Measurements from ENCODE around the gene DIP2B. TPM values are rescaled to one million over a fixed set of nuclear protein-coding genes. Genes with fewer than 3 reads are reported as not detected.

Gene DIP2B, protein sequence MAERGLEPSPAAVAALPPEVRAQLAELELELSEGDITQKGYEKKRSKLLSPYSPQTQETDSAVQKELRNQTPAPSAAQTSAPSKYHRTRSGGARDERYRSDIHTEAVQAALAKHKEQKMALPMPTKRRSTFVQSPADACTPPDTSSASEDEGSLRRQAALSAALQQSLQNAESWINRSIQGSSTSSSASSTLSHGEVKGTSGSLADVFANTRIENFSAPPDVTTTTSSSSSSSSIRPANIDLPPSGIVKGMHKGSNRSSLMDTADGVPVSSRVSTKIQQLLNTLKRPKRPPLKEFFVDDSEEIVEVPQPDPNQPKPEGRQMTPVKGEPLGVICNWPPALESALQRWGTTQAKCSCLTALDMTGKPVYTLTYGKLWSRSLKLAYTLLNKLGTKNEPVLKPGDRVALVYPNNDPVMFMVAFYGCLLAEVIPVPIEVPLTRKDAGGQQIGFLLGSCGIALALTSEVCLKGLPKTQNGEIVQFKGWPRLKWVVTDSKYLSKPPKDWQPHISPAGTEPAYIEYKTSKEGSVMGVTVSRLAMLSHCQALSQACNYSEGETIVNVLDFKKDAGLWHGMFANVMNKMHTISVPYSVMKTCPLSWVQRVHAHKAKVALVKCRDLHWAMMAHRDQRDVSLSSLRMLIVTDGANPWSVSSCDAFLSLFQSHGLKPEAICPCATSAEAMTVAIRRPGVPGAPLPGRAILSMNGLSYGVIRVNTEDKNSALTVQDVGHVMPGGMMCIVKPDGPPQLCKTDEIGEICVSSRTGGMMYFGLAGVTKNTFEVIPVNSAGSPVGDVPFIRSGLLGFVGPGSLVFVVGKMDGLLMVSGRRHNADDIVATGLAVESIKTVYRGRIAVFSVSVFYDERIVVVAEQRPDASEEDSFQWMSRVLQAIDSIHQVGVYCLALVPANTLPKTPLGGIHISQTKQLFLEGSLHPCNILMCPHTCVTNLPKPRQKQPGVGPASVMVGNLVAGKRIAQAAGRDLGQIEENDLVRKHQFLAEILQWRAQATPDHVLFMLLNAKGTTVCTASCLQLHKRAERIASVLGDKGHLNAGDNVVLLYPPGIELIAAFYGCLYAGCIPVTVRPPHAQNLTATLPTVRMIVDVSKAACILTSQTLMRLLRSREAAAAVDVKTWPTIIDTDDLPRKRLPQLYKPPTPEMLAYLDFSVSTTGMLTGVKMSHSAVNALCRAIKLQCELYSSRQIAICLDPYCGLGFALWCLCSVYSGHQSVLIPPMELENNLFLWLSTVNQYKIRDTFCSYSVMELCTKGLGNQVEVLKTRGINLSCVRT (N-terminal part only)
- total RNA-seq: 28.9 and 32.1 TPM in 2 replicates
- long read RNA-seq, partial matches to known transcripts: 10 of 28 reads
- long read RNA-seq, other reads (novel, unspliced or antisense): 16 of 28 reads

DNA sequence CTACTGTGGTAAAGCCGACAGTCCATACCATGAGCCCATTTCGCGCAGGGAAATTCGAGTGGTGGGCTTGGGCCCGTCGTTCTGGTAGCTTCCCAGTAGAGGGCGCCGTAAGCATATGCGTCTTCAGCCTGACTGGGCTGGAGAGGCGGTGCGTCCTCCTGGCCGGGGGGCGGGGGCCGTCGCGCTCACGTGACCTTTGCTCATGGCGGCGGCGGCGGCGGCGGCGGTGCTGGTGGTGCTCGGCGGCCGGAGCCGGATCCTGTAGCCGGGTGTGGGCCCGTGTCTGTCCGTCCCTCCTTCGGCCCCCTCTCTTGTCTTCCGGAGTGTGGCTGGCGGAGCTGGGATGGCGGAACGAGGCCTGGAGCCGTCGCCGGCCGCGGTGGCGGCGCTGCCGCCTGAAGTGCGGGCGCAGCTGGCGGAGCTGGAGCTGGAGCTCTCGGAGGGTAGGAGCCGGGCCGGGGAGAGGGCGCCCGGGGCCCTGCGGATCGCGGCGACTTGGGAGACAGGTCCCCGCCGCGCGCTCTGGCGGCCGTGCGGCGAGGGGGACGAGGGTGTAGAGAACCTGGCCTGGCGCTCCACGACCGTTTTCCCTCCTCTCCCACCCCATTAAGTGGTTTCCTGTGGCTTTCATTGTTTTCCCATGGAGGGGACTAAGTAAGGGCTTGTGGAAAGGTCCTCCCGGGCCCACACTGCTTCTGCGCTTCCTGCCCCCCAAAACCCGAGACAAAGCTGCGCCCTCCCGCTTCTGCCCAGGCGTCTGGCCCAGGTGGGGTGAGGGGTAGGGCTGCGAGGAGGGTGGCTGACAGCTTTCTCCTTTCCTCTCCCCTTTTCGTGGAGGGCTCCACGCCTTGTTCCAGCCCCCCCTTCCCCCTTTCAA lies at the start of gene DIP2B:
DIP2B (plus strand) TSS at position 188 of the 877 bp plus-strand sequence; CDS start at position 344, 156 bp downstream.
- H3K36me3 Mint-ChIP-seq (ENCODE audit: unreplicated experiment): no peaks in the 10 kb centered on the region
- peak within 1 kb of the TSS; percentile 96 for H3K4me3 Mint-ChIP-seq (ENCODE audit: unreplicated experiment)
- H3K27ac Mint-ChIP-seq (ENCODE audit: unreplicated experiment): peak within 1 kb of the TSS; percentile 91
- H3K27me3 Mint-ChIP-seq (ENCODE audit: unreplicated experiment): no peaks in the 10 kb centered on the region
- peaks cover 34% of the 10 kb centered on the region for H3K4me1 Mint-ChIP-seq (ENCODE audit: unreplicated experiment)
- DNase-seq (ENCODE audit: extremely low spot score, unreplicated experiment): peak; percentile 98
- TF ChIP-seq, protein P1, sequence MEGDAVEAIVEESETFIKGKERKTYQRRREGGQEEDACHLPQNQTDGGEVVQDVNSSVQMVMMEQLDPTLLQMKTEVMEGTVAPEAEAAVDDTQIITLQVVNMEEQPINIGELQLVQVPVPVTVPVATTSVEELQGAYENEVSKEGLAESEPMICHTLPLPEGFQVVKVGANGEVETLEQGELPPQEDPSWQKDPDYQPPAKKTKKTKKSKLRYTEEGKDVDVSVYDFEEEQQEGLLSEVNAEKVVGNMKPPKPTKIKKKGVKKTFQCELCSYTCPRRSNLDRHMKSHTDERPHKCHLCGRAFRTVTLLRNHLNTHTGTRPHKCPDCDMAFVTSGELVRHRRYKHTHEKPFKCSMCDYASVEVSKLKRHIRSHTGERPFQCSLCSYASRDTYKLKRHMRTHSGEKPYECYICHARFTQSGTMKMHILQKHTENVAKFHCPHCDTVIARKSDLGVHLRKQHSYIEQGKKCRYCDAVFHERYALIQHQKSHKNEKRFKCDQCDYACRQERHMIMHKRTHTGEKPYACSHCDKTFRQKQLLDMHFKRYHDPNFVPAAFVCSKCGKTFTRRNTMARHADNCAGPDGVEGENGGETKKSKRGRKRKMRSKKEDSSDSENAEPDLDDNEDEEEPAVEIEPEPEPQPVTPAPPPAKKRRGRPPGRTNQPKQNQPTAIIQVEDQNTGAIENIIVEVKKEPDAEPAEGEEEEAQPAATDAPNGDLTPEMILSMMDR (IDR thresholded peaks at IDR 0.05): peak; percentile 94
- no peaks in the 10 kb centered on the region for H3K9me3 Mint-ChIP-seq (ENCODE audit: unreplicated experiment)

DNA sequence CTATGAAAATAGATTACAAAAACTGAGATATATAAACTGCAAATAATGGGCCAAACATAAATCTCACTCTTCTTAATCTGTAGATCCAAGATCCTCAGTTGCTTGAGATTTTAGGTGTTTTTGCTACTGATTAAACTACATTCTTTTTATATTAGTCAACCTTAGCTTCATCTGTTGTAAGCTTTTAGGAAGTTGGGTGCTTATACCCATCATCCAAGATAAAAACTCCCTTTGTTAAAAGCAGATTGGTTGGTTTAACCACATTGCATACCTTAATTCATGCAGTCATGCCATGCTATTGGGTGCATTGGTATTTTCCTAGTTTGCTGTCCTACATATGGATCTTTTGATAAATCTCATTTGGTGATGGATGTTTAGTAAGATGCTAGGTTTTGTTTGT lies 46.2 kb upstream of the DIP2B start:
- DNase-seq (ENCODE audit: extremely low spot score, unreplicated experiment): no peak
- Mint-ChIP-seq H3K4me3 (ENCODE audit: unreplicated experiment) (no peak overlapping the region), H3K4me1 (ENCODE audit: unreplicated experiment) (no peaks in the 10 kb centered on the region), H3K36me3 (ENCODE audit: unreplicated experiment) (peaks cover 26% of the 10 kb centered on the region), H3K27me3 (ENCODE audit: unreplicated experiment) (no peaks in the 10 kb centered on the region), H3K9me3 (ENCODE audit: unreplicated experiment) (no peaks in the 10 kb centered on the region), H3K27ac (ENCODE audit: unreplicated experiment) (no peak overlapping the region)
- TF ChIP-seq, protein P1 (IDR thresholded peaks at IDR 0.05): no peak

DNA sequence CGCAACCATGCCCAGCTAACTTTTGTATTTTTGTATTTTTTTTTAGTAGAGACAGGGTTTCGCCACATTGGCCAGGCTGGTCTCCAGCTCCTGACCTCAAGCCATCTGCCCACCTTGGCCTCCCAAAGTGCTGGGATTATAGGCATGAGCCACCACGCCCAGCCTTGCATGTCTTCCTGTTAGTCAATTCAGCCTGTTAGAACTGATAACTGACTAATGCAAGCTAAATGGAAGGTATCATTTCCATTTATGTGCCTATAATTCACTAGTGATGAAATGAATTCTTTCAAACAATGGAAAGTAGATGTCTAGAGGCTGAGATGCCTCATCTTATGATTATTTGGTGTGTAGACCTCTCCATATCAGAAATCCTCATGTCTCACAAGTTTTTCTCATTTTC lies 37.3 kb upstream of the DIP2B start:
- H3K4me1 Mint-ChIP-seq (ENCODE audit: unreplicated experiment): no peaks in the 10 kb centered on the region
- no peaks in the 10 kb centered on the region for H3K27me3 Mint-ChIP-seq (ENCODE audit: unreplicated experiment)
- H3K4me3 Mint-ChIP-seq (ENCODE audit: unreplicated experiment): no peak overlapping the region
- H3K36me3 Mint-ChIP-seq (ENCODE audit: unreplicated experiment): peaks cover 50% of the 10 kb centered on the region
- no peak overlapping the region for H3K27ac Mint-ChIP-seq (ENCODE audit: unreplicated experiment)
- DNase-seq (ENCODE audit: extremely low spot score, unreplicated experiment): no peak
- TF ChIP-seq, protein P1 (IDR thresholded peaks at IDR 0.05): no peak
- H3K9me3 Mint-ChIP-seq (ENCODE audit: unreplicated experiment): no peaks in the 10 kb centered on the region

DNA sequence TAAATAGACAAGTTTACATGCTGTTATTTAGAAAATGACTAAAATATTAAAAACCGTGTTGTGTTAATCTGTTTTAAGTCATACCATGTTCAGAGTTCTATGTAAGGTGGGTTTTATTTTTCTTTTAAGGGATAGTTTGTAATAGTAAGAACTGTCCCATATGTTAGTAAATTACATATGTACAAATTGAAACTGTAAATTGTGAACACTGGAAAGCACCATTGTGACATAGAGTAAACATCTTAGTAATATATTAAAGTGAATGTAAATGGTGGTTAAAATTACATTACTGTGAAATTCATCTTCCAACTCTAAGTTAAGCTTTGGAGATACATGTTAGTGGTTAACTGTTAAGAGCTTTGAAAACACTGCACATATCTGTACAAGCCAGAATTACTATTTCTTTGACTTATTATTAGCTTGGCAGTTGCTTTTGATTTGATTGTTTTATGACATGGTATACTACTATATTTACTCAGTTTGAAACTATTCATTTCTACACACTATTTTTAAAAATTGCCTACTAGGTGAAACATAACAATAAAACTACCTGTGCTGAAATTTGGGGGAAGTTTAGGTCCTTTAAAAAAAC lies 27.4 kb upstream of the DIP2B start:
- Mint-ChIP-seq H3K27me3 (ENCODE audit: unreplicated experiment) (no peaks in the 10 kb centered on the region), H3K4me3 (ENCODE audit: unreplicated experiment) (no peak overlapping the region), H3K9me3 (ENCODE audit: unreplicated experiment) (no peaks in the 10 kb centered on the region), H3K4me1 (ENCODE audit: unreplicated experiment) (no peaks in the 10 kb centered on the region), H3K36me3 (ENCODE audit: unreplicated experiment) (peaks cover 48% of the 10 kb centered on the region), H3K27ac (ENCODE audit: unreplicated experiment) (no peak overlapping the region)
- no peak for DNase-seq (ENCODE audit: extremely low spot score, unreplicated experiment)
- TF ChIP-seq, protein P1 (IDR thresholded peaks at IDR 0.05): no peak

Data from osteocyte (in vitro differentiated cells).